A673 (cell line): Measurements from ENCODE around the gene WDFY3. TPM values are rescaled to one million over a fixed set of nuclear protein-coding genes. Genes with fewer than 3 reads are reported as not detected.

Experiments
- BruUV-seq: library from RNA; stranded (reverse); fragments of 400-500 nt; replicated peaks from 2 replicates; lab custom pipeline; 2021; lab: Mats Ljungman, UMichigan
- CTCF ChIA-PET: fragments of 300-600 bp; sonication (Branson Sonifier 250); formaldehyde crosslinking; loops from one replicate; lab custom pipeline; 2022; ENCODE audit warnings: antibody characterized with exemption; lab: Charles Lee
- POLR2A ChIA-PET: fragments of 300-600 bp; sonication (Branson Sonifier 250); formaldehyde crosslinking; loops from one replicate; lab custom pipeline; 2022; ENCODE audit warnings: antibody characterized with exemption; ENCODE audit not compliant: low non-redundant PET; lab: Charles Lee
- DNase-seq: peaks from one replicate; pipeline ENCODE4 v3.0.0-alpha.2; 2015; ENCODE audit warnings: low spot score
- H3K27ac ChIP-seq: fragments of 200-600 bp; sonication (generic); 2 replicates; pipeline ENCODE4 v1.5.1; 2016; ENCODE audit warnings: mixed run types, low read depth, mild to moderate bottlenecking, mixed read lengths, antibody characterized with exemption, low read length; ENCODE audit not compliant: poor library complexity, severe bottlenecking
- H3K27me3 ChIP-seq: fragments of 200-600 bp; sonication (generic); replicated peaks from 2 replicates; pipeline ENCODE4 v1.6.1; 2017; ENCODE audit warnings: mixed run types, low read depth, mild to moderate bottlenecking, mixed read lengths, antibody characterized with exemption, low read length; ENCODE audit not compliant: insufficient read depth, poor library complexity
- H3K36me3 ChIP-seq: fragments of 200-600 bp; sonication (generic); 2 replicates; pipeline ENCODE4 v1.6.1; 2016; ENCODE audit warnings: mixed run types, mild to moderate bottlenecking, mixed read lengths, antibody characterized with exemption, low read length; ENCODE audit not compliant: insufficient read depth, poor library complexity, severe bottlenecking
- H3K4me1 ChIP-seq: fragments of 200-600 bp; sonication (generic); 2 replicates; pipeline ENCODE4 v1.6.1; 2017; ENCODE audit warnings: mixed run types, mild to moderate bottlenecking, mixed read lengths, antibody characterized with exemption, low read length; ENCODE audit not compliant: insufficient read depth, poor library complexity, severe bottlenecking
- H3K4me3 ChIP-seq: fragments of 200-600 bp; sonication (generic); 2 replicates; pipeline ENCODE4 v1.5.1; 2016; ENCODE audit warnings: low read depth, mixed run types, mild to moderate bottlenecking, mixed read lengths, low read length; ENCODE audit not compliant: poor library complexity, severe bottlenecking
- H3K9me3 ChIP-seq: fragments of 200-600 bp; sonication (generic); 2 replicates; pipeline ENCODE4 v1.6.1; 2016; ENCODE audit warnings: mixed run types, low read depth, mild to moderate bottlenecking, mixed read lengths, antibody characterized with exemption, low read length; ENCODE audit not compliant: poor library complexity, severe bottlenecking
- CTCF ChIP-seq: fragments of 300-800, 200-600 bp; sonication (generic); conservative IDR thresholded peaks from 2 replicates; pipeline ENCODE4 v1.5.1; 2017; ENCODE audit warnings: low read depth, mild to moderate bottlenecking, antibody characterized with exemption, low read length, moderate library complexity, mixed read lengths
- EZH2 ChIP-seq: fragments of 200-600 bp; sonication (generic); IDR thresholded peaks from 2 replicates; pipeline ENCODE4 v1.6.1; 2017; ENCODE audit warnings: borderline replicate concordance, low read depth, mild to moderate bottlenecking, mixed read lengths, antibody characterized with exemption, low read length; ENCODE audit not compliant: poor library complexity, severe bottlenecking
- intact Hi-C: fragments of 100-400 bp; cut with micrococcal nuclease; formaldehyde crosslinking; loops from one replicate; pipeline ENCODE4 v1.10.0; 2022; ENCODE audit not compliant: unreplicated experiment
- total RNA-seq: library from RNA; stranded (reverse); gene quantifications from 2 replicates; pipeline ENCODE4 v1.2.3, GENCODE V29; 2021

The WDFY3 gene
- total RNA-seq, 1 experiment from 2014 or later = 43.4 TPM

- peak overlapping the region; percentile 45 for H3K27ac ChIP-seq
- intact Hi-C loops = no loop called here
Measured at GRCh38 chr4:84689197-84689596, 277.3 kb downstream of the WDFY3 start.

GRCh38 chr4:84688605-84689004 lies 277.9 kb downstream of the WDFY3 start:
- CTCF ChIA-PET = no interaction called here
- H3K4me1 ChIP-seq = peaks cover 10% of the 10 kb centered on the region
- no peak for DNase-seq
- intact Hi-C loops = no loop called here
- no TSS peak for BruUV-seq
- H3K9me3 ChIP-seq = no peaks in the 10 kb centered on the region
- H3K27me3 ChIP-seq = no peaks in the 10 kb centered on the region
- peak overlapping the region; percentile 45 for H3K27ac ChIP-seq
- H3K36me3 ChIP-seq = peaks cover 19% of the 10 kb centered on the region
- POLR2A ChIA-PET = no interaction called here
- TF ChIP-seq CTCF (no peak), EZH2 (no peak)
- H3K4me3 ChIP-seq = no peak overlapping the region

More at GRCh38 chr4:84689197-84689596, 277.3 kb downstream of the WDFY3 start:
- POLR2A ChIA-PET = no interaction called here
- no TSS peak for BruUV-seq
- Histone ChIP-seq H3K4me1 (peaks cover 10% of the 10 kb centered on the region), H3K9me3 (no peaks in the 10 kb centered on the region), H3K36me3 (peaks cover 14% of the 10 kb centered on the region), H3K4me3 (no peak overlapping the region), H3K27me3 (no peaks in the 10 kb centered on the region)
- CTCF ChIA-PET = no interaction called here
- peak; percentile 22 for DNase-seq
- TF ChIP-seq CTCF = no peak
- TF ChIP-seq EZH2 = no peak

- H3K36me3 ChIP-seq = peaks cover 20% of the 10 kb centered on the region
- H3K27me3 ChIP-seq = no peaks in the 10 kb centered on the region
- no peak for DNase-seq
- no TSS peak for BruUV-seq
- TF ChIP-seq EZH2 = no peak
- no peak for TF ChIP-seq CTCF
- CTCF ChIA-PET = no interaction called here
- H3K4me3 ChIP-seq = no peak overlapping the region
- H3K27ac ChIP-seq = no peak overlapping the region
- H3K9me3 ChIP-seq = no peaks in the 10 kb centered on the region
- intact Hi-C loops = no loop called here
- H3K4me1 ChIP-seq = peaks cover 10% of the 10 kb centered on the region
- POLR2A ChIA-PET = no interaction called here
Measured at GRCh38 chr4:84685105-84685504, 281.4 kb downstream of the WDFY3 start.
